ENCODE results near the gene PPP1R15A.

- TF ChIP-seq EP300 (IDR thresholded peaks at IDR 0.05) (peak; percentile 91), CTCF (IDR thresholded peaks at IDR 0.05) (peak in 1 of 3 experiments; percentile 41)
Measured at GRCh38 chr19:48899781-48900476, 27.7 kb downstream of the PPP1R15A start, which contains the start of gene NUCB1.

Measured in esophagus muscularis mucosa (tissue), 3 donors.